ENCODE results near the gene PARN.

GRCh38 chr16:14538604-14539003 lies 91.5 kb downstream of the PARN start:
- TF ChIP-seq HDGF (IDR thresholded peaks at IDR 0.05; ENCODE audit: borderline replicate concordance) = no peak
- TF ChIP-seq SUZ12 (IDR thresholded peaks at IDR 0.05) = no peak
- TF ChIP-seq SP1 (IDR thresholded peaks at IDR 0.05) = no peak
- TF ChIP-seq L3MBTL2 (conservative IDR thresholded peaks at IDR 0.05) = no peak
- TF ChIP-seq ELF4 (IDR thresholded peaks at IDR 0.05) = no peak
- no peak for TF ChIP-seq BHLHE40 (IDR thresholded peaks at IDR 0.05; ENCODE audit: borderline replicate concordance)
- TF ChIP-seq ARNT (IDR thresholded peaks at IDR 0.05) = no peak
- no peak for TF ChIP-seq FOXA1 (IDR thresholded peaks at IDR 0.05)
- no peak for TF ChIP-seq NFRKB (IDR thresholded peaks at IDR 0.05)
- TF ChIP-seq CTBP1 (IDR thresholded peaks at IDR 0.05; ENCODE audit: borderline replicate concordance) = no peak

Measured in HEK293T (cell line).